ENCODE results near the gene ANKS1A.
"Not testable (repeated sequence)": the region's sequence is repeated elsewhere in the genome, so short reads cannot be mapped to it uniquely, and the experiment has no call there.

ANKS1A gene

GRCh38 chr6:34888874-34889555, at the start of gene ANKS1A:
Gene ANKS1A, plus strand, starts transcription at chr6:34889255. Its CDS starts 148 bp downstream, at chr6:34889403.
- no peak for FAIRE-seq

- FAIRE-seq = no peak
These were observed 49.2 kb upstream of the ANKS1A start for GRCh38 chr6:34839666-34840352.

DNA sequence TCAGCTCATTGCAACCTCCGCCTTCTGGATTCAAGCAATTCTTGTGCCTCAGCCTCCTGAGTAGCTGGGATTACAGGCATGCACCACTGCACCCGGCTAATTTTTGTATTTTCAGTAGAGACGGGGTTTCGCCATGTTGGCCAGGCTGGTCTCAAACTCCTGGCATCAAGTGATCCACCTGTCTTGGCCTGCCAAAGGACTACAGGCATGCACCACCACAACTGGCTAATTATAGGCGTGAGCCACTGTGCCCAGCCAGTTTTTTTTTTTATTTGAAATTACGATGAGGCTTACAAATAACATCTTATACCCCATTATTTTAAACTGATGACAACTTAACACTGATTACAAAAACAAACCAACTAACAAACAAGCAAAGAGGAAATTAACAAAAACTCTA, 40.0 kb upstream of the ANKS1A start:
- FAIRE-seq = not testable (repeated sequence)

DNA sequence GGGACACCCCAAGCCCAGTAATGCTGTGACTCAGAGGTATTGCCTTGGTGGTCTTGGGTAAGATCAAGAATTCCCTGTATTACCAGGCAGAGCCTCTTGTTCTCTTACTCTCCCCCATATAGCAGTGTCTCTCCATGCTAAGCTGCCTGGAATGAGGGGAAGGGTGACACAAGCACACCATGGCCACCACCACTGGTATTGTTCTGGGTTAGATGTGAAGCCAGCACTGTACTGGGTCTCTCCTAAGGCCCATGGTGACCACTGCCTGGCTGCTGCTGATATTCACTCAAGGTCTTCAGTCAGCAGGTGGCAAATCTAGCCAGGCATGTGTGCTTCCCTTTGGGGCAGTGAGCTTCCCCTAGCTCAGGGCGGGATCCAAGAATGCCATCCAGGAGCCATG, 37.7 kb upstream of the ANKS1A start:
- no peak for FAIRE-seq

GRCh38 chr6:34852406-34853085, 36.5 kb upstream of the ANKS1A start:
- no peak for FAIRE-seq

- no peak for FAIRE-seq
These were observed 33.6 kb upstream of the ANKS1A start for GRCh38 chr6:34855463-34855862.

GRCh38 chr6:34858681-34859080, 30.4 kb upstream of the ANKS1A start:
- no peak for FAIRE-seq

DNA sequence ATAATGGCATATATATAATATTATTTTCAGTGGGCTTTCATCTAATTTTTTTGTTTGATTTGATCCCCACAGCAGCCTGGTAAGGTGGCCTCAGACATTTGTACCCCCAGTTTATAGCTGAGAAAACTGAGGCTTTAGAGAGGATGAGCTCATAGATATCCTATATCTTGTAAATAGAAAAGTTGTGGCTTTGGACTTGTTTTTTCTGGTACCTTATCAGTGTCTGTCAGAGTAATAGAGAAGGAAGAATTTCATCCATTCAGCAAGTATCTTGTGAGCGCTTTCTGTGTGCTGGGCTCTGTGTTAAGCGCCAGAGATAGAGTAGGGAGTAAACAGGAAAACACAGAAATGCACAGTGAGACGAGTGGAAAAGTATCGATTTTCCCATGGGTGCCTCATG, 29.1 kb upstream of the ANKS1A start:
- FAIRE-seq = no peak

DNA sequence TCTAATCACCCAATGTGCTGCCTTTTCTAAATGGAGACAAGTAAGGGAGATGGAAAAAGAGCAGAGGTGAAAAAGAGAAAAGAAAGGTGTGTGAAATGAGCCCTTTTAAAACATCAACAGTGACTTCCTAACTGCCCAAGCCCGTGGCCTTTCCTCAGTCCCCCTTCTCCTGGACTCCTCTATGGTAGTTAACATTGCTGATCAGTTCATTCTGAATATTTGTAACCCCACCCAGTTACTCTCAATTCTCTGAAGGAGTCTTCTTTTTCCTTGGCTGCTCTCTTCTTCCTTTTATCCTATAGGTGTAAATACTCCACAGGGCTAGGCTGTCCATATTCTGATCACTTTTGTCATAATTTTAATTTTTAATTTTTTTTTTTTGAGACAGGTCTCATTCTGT, 28.3 kb upstream of the ANKS1A start:
- FAIRE-seq = no peak

GRCh38 chr6:34864007-34864406, 25.0 kb upstream of the ANKS1A start:
- FAIRE-seq = no peak

DNA sequence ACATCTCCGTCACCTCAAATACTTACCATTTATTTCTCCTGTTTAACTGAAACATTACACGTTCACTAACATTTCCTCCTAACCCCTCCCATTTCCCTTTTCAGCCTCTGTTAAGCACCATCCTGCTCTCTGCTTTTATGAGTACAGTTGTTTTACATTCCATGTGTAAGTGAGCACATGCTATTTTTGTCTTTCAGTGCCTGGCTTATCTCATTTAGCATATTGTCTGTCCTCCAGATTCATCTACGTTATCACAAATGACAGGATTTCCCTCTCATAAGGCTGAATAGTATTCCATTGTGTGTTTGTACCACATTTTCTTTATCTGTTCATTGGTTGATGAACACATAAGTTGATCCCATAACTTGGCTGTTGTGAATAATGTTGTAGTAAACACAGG, 23.9 kb upstream of the ANKS1A start:
- FAIRE-seq = no peak

DNA sequence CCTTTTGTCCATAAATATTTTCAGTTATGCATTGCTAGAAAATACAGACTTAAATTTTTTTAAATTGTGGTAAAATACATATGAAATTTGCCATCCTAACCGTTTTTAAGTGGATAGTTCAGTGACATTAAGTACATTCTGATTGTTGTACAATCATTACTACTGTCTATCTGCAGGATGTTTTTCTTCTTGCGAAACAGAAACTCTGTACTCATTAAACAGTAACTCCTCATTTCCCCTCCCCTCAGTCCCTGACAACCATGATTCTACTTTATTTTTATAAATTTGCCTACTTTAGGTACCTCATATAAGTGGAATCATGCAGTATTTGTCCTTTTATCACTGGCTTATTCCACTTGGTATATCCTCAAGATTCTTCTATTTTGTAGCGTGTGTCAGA, 22.5 kb upstream of the ANKS1A start:
- no peak for FAIRE-seq

- FAIRE-seq = no peak
These were observed 21.6 kb upstream of the ANKS1A start for GRCh38 chr6:34867484-34867883.

GRCh38 chr6:34871853-34872252, 17.2 kb upstream of the ANKS1A start:
- no peak for FAIRE-seq

DNA sequence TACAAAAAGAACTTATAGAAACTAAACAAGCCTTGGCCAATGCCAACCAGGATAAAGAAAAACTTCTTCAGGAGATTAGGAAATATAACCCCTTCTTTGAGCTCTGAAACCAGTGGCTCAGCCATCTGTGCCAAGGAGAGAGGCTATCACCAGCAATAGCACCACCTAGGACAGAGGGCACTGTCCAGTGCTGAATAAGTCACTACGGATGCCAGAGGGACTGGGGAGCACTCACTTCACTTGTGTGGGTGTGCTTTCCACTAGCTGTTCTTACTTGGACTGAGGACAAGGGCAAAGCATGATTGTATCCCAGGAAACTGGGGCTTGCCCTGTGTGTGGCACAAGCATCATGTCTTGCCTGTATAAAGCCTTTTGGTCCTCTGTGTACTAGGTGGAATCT, 16.7 kb upstream of the ANKS1A start:
- FAIRE-seq = no peak

DNA sequence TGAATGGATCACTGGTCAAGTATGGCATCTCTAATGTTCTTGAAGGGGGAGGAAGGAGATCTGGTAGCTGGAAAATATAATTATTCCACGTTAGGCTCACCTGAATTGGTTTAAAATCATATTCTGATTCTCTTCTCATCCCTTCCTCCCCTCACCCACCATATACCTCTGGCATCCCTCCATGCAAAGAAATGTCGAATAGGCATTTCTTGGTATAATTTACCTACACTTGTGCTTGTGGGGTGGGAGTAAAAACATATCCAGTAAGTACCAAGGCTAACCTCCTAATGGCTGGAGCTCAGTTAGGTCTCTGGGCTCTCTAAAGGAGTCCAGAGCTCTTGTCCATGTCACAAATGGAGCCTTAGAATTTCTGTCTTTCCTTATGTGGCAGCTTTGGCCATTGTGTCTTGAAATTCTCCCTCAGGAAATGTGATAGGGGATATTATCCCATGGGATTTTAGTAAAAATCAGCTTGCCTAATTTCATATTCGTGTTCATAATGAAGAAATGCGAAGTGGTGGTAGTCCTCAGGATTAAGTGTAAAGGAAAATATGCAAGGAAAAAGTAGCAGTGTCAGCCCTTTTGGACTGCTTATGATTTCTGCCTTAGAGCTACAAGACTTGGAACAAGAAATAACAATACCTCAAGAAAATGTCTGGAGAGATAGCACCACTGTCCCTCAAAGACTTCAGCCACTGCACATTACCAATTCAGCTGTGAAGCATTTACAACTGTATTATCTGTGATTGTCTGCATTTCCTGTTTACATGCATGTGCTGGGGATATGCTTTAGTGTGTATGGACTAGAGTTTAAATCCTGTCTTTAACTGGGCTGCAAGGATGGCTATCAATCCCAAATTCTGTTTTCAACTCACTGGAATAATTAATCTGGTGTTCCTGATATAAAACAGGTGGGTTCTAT, 13.5 kb upstream of the ANKS1A start:
- no peak for FAIRE-seq

GRCh38 chr6:34876472-34876871, 12.6 kb upstream of the ANKS1A start:
- no peak for FAIRE-seq

- no peak for FAIRE-seq
These were observed 11.8 kb upstream of the ANKS1A start for GRCh38 chr6:34877259-34877658.

- FAIRE-seq = no peak
These were observed 11.1 kb upstream of the ANKS1A start for GRCh38 chr6:34877869-34878485.

GRCh38 chr6:34884073-34884472, 5.0 kb upstream of the ANKS1A start:
- FAIRE-seq = not testable (repeated sequence)

DNA sequence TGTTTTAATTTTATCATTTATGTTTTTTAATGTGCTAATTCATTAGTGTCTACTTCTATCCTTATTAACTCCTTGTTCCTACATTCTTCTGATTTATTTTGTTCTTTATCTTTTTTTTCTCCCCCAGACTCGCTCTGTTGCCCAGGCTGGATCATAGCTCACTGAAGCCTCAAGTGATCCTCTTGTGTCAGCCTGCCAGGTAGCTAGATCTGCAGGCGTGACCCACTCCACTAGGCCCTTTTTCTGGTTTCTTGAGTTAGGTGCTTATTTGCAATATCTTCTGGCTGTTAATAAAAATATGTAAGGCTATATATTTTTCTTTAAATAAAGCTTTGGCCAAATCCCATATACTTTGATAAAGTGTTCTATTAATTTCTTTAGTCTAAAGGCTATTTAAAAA, 4.1 kb upstream of the ANKS1A start:
- FAIRE-seq = no peak

- FAIRE-seq = not testable (repeated sequence)
These were observed 3.2 kb upstream of the ANKS1A start for GRCh38 chr6:34885837-34886236.
